Neural cell (in vitro differentiated cells): ENCODE measurements around the gene DNAJC11.

Experiments used
- CTCF ChIP-seq: fragments of 450-650 bp; IDR thresholded peaks from 2 replicates; pipeline ENCODE4 v1.5.1; 2014; ENCODE audit warnings: antibody characterized with exemption, mild to moderate bottlenecking, moderate library complexity; ENCODE audit not compliant: poor library complexity, severe bottlenecking
- TAF1 ChIP-seq: IDR thresholded peaks from 2 replicates; pipeline ENCODE4 v1.6.1; 2012; ENCODE audit warnings: low read depth

GRCh38 chr1:6602669-6603237 is 98.9 kb downstream of the DNAJC11 start, which contains the start of gene KLHL21:
- TF ChIP-seq CTCF = no peak
- TF ChIP-seq TAF1 = no peak
